HFF-Myc (cell line): Measurements from ENCODE around the gene UTY.

Experiments
- DNase-seq: peaks from one replicate; pipeline ENCODE4 v3.0.0-alpha.2; 2011; ENCODE audit warnings: low read depth; ENCODE audit errors: extremely low read depth
- H3K4me3 ChIP-seq: replicated peaks from 2 replicates; pipeline ENCODE4 v1.5.1; 2011; ENCODE audit warnings: low read depth, mild to moderate bottlenecking, control low read depth, low read length
- TF ChIP-seq, protein P1 (sequence below): IDR thresholded peaks from 2 replicates; pipeline ENCODE4 v1.5.1; 2012; ENCODE audit warnings: mild to moderate bottlenecking, low read depth, low read length, control low read depth; ENCODE audit errors: missing control alignments

Gene UTY

DNA sequence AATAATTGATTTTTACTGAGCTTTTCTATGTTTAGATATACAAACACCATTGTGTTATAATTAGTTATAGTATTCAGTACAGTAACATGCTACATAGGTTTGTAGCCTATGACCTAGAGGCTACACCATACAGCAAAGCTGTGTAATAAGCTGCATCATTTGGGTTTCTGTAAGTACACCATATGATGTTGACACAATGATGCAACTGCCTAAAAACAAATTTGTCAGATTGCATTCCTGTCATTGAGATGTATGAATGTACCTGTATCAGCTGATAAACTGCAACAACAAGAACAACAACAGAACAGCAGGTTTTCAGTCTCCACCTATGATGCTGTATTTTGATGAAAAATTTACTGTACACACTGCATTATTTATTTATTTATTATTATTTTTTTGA, 64.3 kb downstream of the UTY start:
- TF ChIP-seq, protein P1, sequence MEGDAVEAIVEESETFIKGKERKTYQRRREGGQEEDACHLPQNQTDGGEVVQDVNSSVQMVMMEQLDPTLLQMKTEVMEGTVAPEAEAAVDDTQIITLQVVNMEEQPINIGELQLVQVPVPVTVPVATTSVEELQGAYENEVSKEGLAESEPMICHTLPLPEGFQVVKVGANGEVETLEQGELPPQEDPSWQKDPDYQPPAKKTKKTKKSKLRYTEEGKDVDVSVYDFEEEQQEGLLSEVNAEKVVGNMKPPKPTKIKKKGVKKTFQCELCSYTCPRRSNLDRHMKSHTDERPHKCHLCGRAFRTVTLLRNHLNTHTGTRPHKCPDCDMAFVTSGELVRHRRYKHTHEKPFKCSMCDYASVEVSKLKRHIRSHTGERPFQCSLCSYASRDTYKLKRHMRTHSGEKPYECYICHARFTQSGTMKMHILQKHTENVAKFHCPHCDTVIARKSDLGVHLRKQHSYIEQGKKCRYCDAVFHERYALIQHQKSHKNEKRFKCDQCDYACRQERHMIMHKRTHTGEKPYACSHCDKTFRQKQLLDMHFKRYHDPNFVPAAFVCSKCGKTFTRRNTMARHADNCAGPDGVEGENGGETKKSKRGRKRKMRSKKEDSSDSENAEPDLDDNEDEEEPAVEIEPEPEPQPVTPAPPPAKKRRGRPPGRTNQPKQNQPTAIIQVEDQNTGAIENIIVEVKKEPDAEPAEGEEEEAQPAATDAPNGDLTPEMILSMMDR: no peak
- no peak overlapping the region for H3K4me3 ChIP-seq

DNA sequence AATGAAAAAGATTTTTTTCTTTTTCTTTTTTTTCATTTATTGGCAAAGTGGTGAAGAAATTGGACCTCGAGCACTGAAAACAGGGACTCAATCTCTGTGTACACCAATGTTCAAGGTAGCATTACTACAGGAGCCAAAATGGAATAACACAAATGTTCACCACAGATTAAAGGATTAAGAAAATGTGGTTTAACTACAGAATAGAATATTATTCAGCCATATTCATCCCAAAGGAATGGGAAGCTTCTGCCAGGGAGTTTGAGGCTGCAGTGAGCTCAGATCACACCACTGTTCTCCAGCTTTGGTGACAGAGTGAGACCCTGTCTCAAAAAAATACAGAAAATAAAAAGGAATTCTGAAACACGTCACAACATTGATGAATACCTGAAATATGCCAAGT, 81.0 kb downstream of the UTY start:
- DNase-seq: no peak
- TF ChIP-seq, protein P1: no peak
- no peak overlapping the region for H3K4me3 ChIP-seq

More for the DNA sequence above, 64.3 kb downstream of the UTY start:
- no peak for DNase-seq

DNA sequence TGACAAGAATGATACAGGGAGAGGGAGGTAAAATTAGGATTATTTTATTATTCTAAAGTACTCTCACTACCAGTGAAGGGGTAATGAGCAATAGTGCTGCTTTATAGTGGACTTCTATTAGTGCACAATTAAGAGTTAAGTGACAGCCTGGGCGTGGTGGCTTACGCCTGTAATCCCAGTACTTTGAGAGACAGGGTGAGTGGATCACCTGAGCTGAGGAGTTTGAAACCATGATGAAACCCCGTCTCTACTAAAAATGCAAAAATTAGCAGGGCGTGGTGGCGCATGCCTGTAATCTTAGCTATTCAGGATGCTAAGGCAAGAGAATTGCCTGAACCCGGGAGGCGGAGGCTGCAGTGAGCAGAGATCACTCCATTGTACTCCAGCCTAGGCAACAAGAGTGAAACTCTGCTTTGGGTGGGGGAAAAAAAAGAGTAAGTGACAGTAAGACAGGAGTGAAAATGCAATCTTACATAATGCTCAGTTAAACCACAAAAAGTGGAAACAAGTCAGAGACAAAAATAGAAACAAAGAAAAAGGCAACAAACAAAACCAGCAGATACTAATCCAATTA, 98.6 kb downstream of the UTY start:
- H3K4me3 ChIP-seq: no peak overlapping the region
- DNase-seq: no peak
- TF ChIP-seq, protein P1: no peak

DNA sequence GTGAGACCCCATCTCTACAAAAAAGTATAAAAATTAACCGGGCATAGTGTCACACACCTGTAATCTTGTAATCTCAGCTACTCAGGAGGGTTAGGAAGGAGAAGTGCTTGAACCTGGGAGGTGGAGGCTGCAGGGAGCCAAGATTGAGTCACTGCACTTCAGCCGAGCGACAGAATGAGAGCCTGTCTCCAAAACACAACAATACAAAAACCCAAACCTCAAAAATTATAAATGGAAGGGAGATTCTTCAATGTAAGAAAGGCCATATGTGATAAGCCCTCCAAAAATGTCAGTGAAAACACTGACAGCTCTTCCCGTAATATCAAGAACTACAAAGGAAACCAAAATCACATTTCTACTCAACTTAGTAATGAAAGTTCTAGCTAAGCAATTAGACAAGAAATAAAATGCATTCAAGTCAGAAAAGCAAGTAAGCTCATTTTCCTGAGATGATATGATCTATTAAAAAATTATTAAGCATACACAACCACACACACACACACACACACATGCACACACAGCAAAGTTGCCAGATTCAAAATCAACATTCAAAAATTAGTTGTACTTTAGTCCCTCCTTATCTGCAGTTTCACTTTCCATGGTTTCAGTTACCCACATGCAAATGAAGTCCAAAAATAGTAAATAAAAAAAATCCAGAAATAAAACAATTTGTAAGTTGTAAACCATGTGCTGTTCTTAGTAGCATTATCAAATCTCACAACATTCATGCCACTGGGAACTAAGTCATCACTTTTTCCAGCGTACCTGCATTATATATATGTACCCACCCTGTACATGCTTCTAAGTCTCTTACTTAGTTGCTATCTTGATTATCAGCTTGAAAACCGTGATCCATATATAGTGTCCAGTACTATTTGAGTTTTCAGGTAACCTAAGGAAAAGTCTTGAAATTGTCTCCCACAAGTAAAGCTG, 108.7 kb downstream of the UTY start:
- TF ChIP-seq, protein P1: no peak
- no peak for DNase-seq
- no peak overlapping the region for H3K4me3 ChIP-seq

DNA sequence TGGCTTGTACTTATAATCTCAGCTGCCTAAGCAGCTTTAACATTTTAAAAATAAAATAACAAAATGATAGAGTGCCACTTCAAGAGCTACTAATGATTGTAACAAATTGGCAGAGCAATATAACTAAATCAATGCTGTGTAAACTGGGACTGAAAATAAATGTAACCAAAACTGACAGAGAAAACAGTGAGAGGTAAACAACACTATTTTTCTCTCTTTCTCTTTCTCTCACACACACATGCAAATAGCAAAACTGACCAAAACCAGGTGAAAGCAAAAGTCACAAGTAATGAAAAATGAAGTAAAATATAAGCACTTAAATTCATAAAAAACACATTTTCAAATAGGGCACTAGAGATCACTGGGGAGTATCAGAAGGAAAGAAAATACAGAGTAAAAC, 109.6 kb downstream of the UTY start:
- TF ChIP-seq, protein P1: no peak
- no peak overlapping the region for H3K4me3 ChIP-seq

DNA sequence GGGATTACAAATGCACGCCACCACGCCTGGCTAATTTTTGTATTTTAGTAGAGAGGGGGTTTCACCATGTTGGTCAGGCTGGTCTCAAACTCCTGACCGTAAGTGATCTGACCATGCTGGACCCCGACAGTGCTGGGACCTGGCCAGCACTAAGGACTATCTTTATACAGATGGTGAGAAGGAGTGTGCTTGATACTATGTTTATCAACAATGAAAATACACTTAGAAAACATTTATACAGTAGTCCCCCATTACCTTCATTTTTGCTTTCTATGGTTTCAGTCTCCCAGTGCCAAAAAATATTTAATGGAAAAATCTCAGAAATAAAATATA, 111.4 kb downstream of the UTY start:
- no peak for DNase-seq
- TF ChIP-seq, protein P1: no peak
- no peak overlapping the region for H3K4me3 ChIP-seq

More for the DNA sequence above, 109.6 kb downstream of the UTY start:
- DNase-seq: no peak

DNA sequence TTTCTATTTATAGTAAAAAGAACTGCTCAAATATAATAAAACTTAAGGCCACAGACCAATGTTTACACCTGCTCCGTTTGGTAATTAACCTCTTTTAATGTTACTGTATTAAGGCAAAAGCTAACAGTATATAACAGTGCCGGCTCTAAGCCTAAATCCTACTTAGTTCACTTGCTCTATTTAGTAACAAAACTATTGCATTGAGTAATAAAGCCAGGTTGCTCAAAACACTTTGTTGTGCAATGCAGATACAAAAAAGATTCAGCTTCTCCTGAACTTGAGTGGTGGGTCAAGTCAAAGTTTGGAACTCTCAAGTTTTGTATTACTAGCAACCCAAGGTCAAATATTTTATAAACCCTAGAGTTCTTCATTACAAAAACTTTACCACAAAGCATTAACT, 116.2 kb downstream of the UTY start:
- H3K4me3 ChIP-seq: no peak overlapping the region
- DNase-seq: no peak
- TF ChIP-seq, protein P1: no peak
